Hepatocyte (in vitro differentiated cells): ENCODE measurements around the gene DHRS3. TPM values are rescaled to one million over a fixed set of nuclear protein-coding genes. Genes with fewer than 3 reads are reported as not detected.
"Not testable (repeated sequence)": the region's sequence is repeated elsewhere in the genome, so short reads cannot be mapped to it uniquely, and the experiment has no call there.

Source experiments
- DNase-seq: peaks from one replicate; pipeline ENCODE4 v3.0.0-alpha.2; 2016; ENCODE audit warnings: low spot score
- H2AFZ ChIP-seq: fragments of 200-600 bp; sonication (generic); 2 replicates; pipeline ENCODE4 v1.6.0; 2016; ENCODE audit warnings: antibody characterized with exemption, mild to moderate bottlenecking
- H3K27ac ChIP-seq: fragments of 200-600 bp; sonication (generic); 2 replicates; pipeline ENCODE4 v1.5.1; 2016; ENCODE audit warnings: mild to moderate bottlenecking
- H3K27me3 ChIP-seq: fragments of 200-600 bp; sonication (generic); 2 replicates; pipeline ENCODE4 v1.6.1; 2016
- H3K36me3 ChIP-seq: fragments of 200-600 bp; sonication (generic); replicated peaks from 2 replicates; pipeline ENCODE4 v1.5.1; 2016; ENCODE audit warnings: low read depth; ENCODE audit not compliant: insufficient read depth
- H3K4me1 ChIP-seq: fragments of 200-600 bp; sonication (generic); 2 replicates; pipeline ENCODE4 v1.5.1; 2016; ENCODE audit warnings: mild to moderate bottlenecking, moderate library complexity; ENCODE audit not compliant: insufficient read depth
- H3K4me2 ChIP-seq: fragments of 200-600 bp; sonication (generic); 2 replicates; pipeline ENCODE4 v1.6.0; 2016
- H3K4me3 ChIP-seq: fragments of 200-600 bp; sonication (generic); 2 replicates; pipeline ENCODE4 v1.5.1; 2016; ENCODE audit warnings: mild to moderate bottlenecking
- H3K79me2 ChIP-seq: fragments of 200-600 bp; sonication (generic); 2 replicates; pipeline ENCODE4 v1.6.0; 2017; ENCODE audit warnings: mild to moderate bottlenecking
- H3K9me2 ChIP-seq: fragments of 200-600 bp; sonication (generic); replicated peaks from 2 replicates; pipeline ENCODE4 v1.6.0; 2017; ENCODE audit warnings: mild to moderate bottlenecking; ENCODE audit not compliant: insufficient read depth
- H3K9me3 ChIP-seq: fragments of 200-600 bp; sonication (generic); 2 replicates; pipeline ENCODE4 v1.5.1; 2016; ENCODE audit warnings: low read depth, mild to moderate bottlenecking
- H4K20me1 ChIP-seq: fragments of 200-600 bp; sonication (generic); 2 replicates; pipeline ENCODE4 v1.6.0; 2016; ENCODE audit warnings: mild to moderate bottlenecking; ENCODE audit not compliant: insufficient read depth, poor library complexity, severe bottlenecking
- CTCF ChIP-seq: fragments of 200-600 bp; sonication (generic); IDR thresholded peaks from 2 replicates; pipeline ENCODE4 v1.5.1; 2016; ENCODE audit warnings: antibody characterized with exemption, mild to moderate bottlenecking; ENCODE audit not compliant: poor library complexity
- EZH2 ChIP-seq: fragments of 200-600 bp; sonication (generic); IDR thresholded peaks from 2 replicates; pipeline ENCODE4 v1.6.1; 2016; ENCODE audit warnings: antibody characterized with exemption, mild to moderate bottlenecking, borderline replicate concordance
- EZH2phosphoT487 ChIP-seq: fragments of 200-600 bp; sonication (generic); IDR thresholded peaks from one replicate; pipeline ENCODE4 v1.6.1; 2018; ENCODE audit warnings: antibody characterized with exemption, mild to moderate bottlenecking, low read depth, moderate library complexity; ENCODE audit not compliant: unreplicated experiment, severe bottlenecking
- WGBS: methylation state at CpG from one replicate; pipeline ENCODE4 v1.1.6; 2016; ENCODE audit warnings: low lambda C conversion rate; ENCODE audit errors: missing lambda C conversion rate; 5-methylcytosine and 5-hydroxymethylcytosine counted together
- polyA plus RNA-seq: library from polyadenylated mRNA; unstranded; fragments of >200 nt; fragmentation: Nextera tagmentation; extraction: Ambion mirVana; gene quantifications from 2 replicates; pipeline ENCODE4 v1.2.1, GENCODE V29; 2016
- total RNA-seq: library from RNA; depleted of rRNA; stranded (reverse); fragments of >200 nt; gene quantifications from 2 replicates; pipeline ENCODE4 v1.2.3, GENCODE V29; 2014

The DHRS3 gene
- total and polyA plus RNA-seq, 2 experiments from 2014 or later: 75.9 to 103 TPM

GRCh38 chr1:12654004-12654567, 36.1 kb upstream of the DHRS3 start:
- H3K9me2 ChIP-seq: no peaks in the 10 kb centered on the region
- TF ChIP-seq EZH2phosphoT487: no peak
- no peak for TF ChIP-seq EZH2
- no peak for TF ChIP-seq CTCF
- H3K4me3 ChIP-seq: no peak overlapping the region
- no peaks in the 10 kb centered on the region for H3K9me3 ChIP-seq
- peak overlapping the region; percentile 52 for H3K27ac ChIP-seq
- no peak overlapping the region for H2AFZ ChIP-seq
- no peak for DNase-seq
- H4K20me1 ChIP-seq: no peaks in the 10 kb centered on the region
- H3K27me3 ChIP-seq: no peaks in the 10 kb centered on the region
- H3K4me2 ChIP-seq: peak overlapping the region; percentile 27
- H3K79me2 ChIP-seq: no peaks in the 10 kb centered on the region
- H3K4me1 ChIP-seq: peaks cover 23% of the 10 kb centered on the region
- H3K36me3 ChIP-seq: no peaks in the 10 kb centered on the region
- 62% methylated on average over 4 of the region's 4 CpGs for WGBS

GRCh38 chr1:12649971-12650421, 32.0 kb upstream of the DHRS3 start:
- H3K27me3 ChIP-seq: no peaks in the 10 kb centered on the region
- TF ChIP-seq CTCF (no peak), EZH2 (no peak), EZH2phosphoT487 (no peak)
- DNase-seq: no peak
- H3K9me2 ChIP-seq: no peaks in the 10 kb centered on the region
- H3K79me2 ChIP-seq: no peaks in the 10 kb centered on the region
- no peak overlapping the region for H2AFZ ChIP-seq
- no peak overlapping the region for H3K4me3 ChIP-seq
- H3K36me3 ChIP-seq: no peaks in the 10 kb centered on the region
- no peaks in the 10 kb centered on the region for H3K9me3 ChIP-seq
- H3K4me1 ChIP-seq: peaks cover 21% of the 10 kb centered on the region
- H3K27ac ChIP-seq: no peak overlapping the region
- WGBS: 26% methylated on average over 5 of the region's 5 CpGs
- H3K4me2 ChIP-seq: peak overlapping the region; percentile 0
- H4K20me1 ChIP-seq: no peaks in the 10 kb centered on the region

- no peaks in the 10 kb centered on the region for H4K20me1 ChIP-seq
- H3K4me3 ChIP-seq: no peak overlapping the region
- no peak overlapping the region for H3K27ac ChIP-seq
- H3K79me2 ChIP-seq: no peaks in the 10 kb centered on the region
- no peaks in the 10 kb centered on the region for H3K27me3 ChIP-seq
- no peak overlapping the region for H3K4me2 ChIP-seq
- peaks cover 11% of the 10 kb centered on the region for H3K4me1 ChIP-seq
- no peaks in the 10 kb centered on the region for H3K9me3 ChIP-seq
- no peaks in the 10 kb centered on the region for H3K36me3 ChIP-seq
- 88% methylated on average over 7 of the region's 7 CpGs for WGBS
- DNase-seq: no peak
- TF ChIP-seq CTCF: no peak
- TF ChIP-seq EZH2phosphoT487: no peak
- TF ChIP-seq EZH2: no peak
- H2AFZ ChIP-seq: no peak overlapping the region
- H3K9me2 ChIP-seq: no peaks in the 10 kb centered on the region
Measured at GRCh38 chr1:12648741-12649140, 30.7 kb upstream of the DHRS3 start.

GRCh38 chr1:12645401-12645800, 27.4 kb upstream of the DHRS3 start:
- not testable (repeated sequence) for H3K79me2 ChIP-seq, H2AFZ ChIP-seq, H4K20me1 ChIP-seq, H3K4me1 ChIP-seq, H3K4me2 ChIP-seq, H3K9me2 ChIP-seq, H3K9me3 ChIP-seq, H3K27me3 ChIP-seq, DNase-seq, H3K27ac ChIP-seq, H3K4me3 ChIP-seq, H3K36me3 ChIP-seq
- WGBS: 94% methylated on average over 9 of the region's 9 CpGs
